ENCODE results near the gene MGAT4A.

MGAT4A gene

DNA sequence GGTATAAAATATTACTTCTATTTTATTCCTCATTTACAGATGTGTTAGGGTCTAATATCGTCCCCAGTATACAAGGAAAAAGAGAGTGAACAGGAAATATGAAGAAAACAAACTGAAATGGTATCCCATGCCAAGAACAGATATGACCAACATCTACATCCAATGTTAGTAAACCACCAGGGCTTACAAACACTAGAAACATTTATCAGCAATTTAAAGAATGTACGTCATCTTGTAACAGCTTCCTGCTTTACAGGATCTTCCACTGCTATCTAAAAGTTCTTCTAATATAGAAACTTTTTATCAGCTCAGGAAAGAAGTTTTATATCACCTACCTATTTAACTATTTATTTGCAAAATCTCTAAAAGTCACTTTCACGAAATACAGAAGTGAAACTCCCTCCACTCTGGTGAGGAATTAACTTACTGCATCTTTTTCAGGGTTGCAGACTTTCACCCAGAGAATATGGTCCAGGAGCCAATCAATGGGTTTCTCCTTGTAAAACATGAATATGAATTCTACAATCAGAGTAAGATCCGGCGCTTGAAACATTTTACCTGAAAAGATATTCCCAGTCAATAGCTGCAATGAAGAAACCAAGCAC, 87.3 kb downstream of the MGAT4A start:
- TF ChIP-seq, protein P1, sequence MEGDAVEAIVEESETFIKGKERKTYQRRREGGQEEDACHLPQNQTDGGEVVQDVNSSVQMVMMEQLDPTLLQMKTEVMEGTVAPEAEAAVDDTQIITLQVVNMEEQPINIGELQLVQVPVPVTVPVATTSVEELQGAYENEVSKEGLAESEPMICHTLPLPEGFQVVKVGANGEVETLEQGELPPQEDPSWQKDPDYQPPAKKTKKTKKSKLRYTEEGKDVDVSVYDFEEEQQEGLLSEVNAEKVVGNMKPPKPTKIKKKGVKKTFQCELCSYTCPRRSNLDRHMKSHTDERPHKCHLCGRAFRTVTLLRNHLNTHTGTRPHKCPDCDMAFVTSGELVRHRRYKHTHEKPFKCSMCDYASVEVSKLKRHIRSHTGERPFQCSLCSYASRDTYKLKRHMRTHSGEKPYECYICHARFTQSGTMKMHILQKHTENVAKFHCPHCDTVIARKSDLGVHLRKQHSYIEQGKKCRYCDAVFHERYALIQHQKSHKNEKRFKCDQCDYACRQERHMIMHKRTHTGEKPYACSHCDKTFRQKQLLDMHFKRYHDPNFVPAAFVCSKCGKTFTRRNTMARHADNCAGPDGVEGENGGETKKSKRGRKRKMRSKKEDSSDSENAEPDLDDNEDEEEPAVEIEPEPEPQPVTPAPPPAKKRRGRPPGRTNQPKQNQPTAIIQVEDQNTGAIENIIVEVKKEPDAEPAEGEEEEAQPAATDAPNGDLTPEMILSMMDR (IDR thresholded peaks at IDR 0.05; ENCODE audit: low read depth, low read length): no peak
- no peak overlapping the region for H3K4me3 ChIP-seq (replicated peaks in 1 of 2; ENCODE audit: low read depth in 2 of 2, low read length in 2 of 2)
- DNase-seq (ENCODE audit: low read depth in 2 of 2): peak; percentile 7 to 33

DNA sequence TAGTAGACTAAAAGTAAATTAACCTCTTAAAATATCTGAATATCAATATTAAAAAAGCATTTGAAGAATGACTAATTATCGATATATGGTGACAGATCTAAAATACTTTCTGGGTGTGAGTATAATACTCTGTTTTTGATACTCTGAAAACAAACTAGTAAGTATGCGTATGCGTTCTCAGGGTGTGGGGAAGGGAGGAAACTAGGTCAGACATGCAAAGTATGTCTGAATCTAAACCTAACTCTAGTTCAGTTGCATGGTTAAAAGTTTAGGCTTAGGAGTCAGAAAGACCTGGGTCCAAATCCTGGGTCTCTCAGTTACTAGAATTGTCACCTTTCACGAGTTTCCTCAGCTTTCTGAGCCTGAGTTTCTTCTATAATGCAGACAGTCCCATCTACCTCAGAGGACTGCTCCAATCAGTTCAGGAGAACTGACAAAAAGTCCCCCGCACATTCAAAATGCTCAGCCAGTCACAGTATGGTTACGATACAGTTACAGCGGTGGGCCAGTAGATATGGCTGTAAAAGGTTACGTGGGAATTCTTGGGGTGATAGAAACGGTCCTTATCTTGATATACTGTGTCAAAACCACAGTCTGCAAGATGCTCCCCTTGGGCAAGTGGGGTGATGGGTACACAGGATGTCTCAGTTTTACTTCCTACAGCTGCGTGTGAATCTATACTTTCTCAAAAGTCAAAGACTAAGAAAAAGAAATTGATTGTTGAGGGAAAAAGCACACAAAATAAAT, 93.4 kb downstream of the MGAT4A start:
- no peak overlapping the region for H3K4me3 ChIP-seq (replicated peaks in 1 of 2; ENCODE audit: low read depth in 2 of 2, low read length in 2 of 2)
- TF ChIP-seq, protein P1 (IDR thresholded peaks at IDR 0.05; ENCODE audit: low read depth, low read length): no peak
- DNase-seq (ENCODE audit: low read depth in 2 of 2): no peak

DNA sequence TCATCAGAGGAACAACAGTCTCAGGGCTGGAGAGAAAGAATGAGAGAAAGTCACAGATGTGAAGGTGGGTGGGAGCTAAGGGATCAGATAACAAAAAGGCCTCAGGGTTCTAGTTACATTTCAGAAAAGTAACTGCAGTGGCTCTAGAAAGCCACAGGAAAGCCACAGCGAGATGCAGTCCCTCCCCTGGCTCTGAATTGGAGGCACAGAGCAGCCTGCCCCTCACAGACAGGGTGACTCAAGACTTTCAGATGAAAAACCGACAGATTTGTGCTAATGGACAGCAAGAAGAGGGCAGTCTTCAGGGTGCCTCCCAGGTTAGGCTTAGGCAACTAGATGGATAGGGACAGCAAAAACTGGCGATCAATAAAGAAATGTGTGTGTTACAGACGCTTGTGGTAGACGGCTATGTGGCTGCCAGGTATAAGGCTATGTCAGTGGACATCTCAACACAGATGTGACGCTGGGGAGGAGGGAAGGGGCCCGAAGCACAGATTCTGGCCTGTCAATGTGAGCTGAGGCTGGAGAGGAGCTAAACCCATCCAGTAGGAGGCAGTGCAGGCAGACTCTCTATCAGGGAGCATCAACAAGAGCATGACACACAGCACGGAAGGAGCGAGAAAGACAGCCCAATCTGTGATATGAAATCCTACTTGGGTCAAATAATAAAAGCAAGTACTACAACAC, 96.4 kb downstream of the MGAT4A start:
- TF ChIP-seq, protein P1 (IDR thresholded peaks at IDR 0.05; ENCODE audit: low read depth, low read length): peak; percentile 36
- DNase-seq (ENCODE audit: low read depth in 2 of 2): peak in 1 of 2 donors; percentile 39
- no peak overlapping the region for H3K4me3 ChIP-seq (replicated peaks in 1 of 2; ENCODE audit: low read depth in 2 of 2, low read length in 2 of 2)

DNA sequence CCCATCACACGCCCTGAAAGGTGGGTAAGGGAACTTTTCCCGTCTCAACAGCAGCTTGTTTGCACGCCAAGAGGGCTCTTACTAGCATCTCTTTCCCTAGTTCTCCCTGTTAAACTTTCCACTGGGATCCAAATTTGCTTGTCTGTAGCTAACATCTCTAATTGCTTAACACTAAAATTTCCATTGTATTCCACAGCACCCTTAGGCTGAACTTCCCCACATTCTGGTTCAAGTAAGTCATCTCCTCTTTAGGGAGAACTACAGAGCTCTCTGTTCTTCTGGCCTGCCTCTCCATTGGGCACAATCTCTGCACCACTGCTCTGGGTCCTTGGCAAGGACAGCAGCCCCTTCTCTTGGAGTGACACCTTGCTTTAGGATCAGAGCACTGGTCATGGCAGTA, 98.6 kb downstream of the MGAT4A start:
- TF ChIP-seq, protein P1 (IDR thresholded peaks at IDR 0.05; ENCODE audit: low read depth, low read length): no peak
- no peak overlapping the region for H3K4me3 ChIP-seq (replicated peaks in 1 of 2; ENCODE audit: low read depth in 2 of 2, low read length in 2 of 2)
- no peak for DNase-seq (ENCODE audit: low read depth in 2 of 2)

DNA sequence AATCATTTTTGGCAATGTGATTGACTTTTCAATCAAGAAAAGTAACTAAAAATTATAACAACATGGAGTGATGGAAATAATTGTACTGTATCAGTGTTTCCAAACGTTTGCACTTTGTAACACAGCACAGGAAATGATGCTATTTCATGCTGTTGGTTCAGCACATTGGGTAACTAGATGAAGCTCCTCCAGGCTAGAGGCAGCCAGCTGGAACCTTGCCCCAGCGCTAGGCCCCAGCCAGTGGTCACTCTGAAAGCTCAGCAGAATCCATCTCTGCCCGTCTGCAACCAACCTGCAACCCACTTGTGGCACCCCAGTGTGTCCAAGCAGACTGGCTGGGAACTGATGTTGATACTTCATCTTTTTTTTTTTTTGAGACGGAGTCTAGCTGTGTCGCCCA, 107.3 kb downstream of the MGAT4A start:
- TF ChIP-seq, protein P1 (IDR thresholded peaks at IDR 0.05; ENCODE audit: low read depth, low read length): no peak
- DNase-seq (ENCODE audit: low read depth in 2 of 2): peak; percentile 67 to 70
- no peak overlapping the region for H3K4me3 ChIP-seq (replicated peaks in 1 of 2; ENCODE audit: low read depth in 2 of 2, low read length in 2 of 2)

DNA sequence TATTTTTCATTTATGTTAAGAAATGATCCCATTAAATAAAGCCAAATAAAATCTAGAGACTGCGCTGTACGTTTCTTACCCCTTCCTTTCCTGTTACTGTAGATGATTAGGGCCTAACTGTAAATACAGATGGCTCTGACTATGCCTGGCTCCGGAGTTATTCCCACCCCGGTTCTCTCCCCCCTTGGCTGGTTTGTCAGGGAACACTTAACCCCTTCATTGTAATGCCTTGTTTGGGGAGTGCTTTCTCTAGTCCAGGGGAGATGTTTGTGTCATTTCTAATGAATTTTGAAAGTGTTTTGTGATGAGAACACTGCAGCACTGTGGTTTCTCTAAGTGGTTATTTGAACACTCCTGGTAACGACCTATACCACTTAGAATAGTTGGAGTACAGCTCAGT, 113.8 kb downstream of the MGAT4A start:
- TF ChIP-seq, protein P1 (IDR thresholded peaks at IDR 0.05; ENCODE audit: low read depth, low read length): no peak
- DNase-seq (ENCODE audit: low read depth in 2 of 2): no peak
- H3K4me3 ChIP-seq (replicated peaks in 1 of 2; ENCODE audit: low read depth in 2 of 2, low read length in 2 of 2): no peak overlapping the region

Measured in cardiac fibroblast (primary cell).